Activated effector memory CD4-positive, alpha-beta T cell treated with Interleukin-2 at 50 U/mL for 16 hours (primary cell): ENCODE measurements around the gene SIKE1.
"Not testable (repeated sequence)": the region's sequence is repeated elsewhere in the genome, so short reads cannot be mapped to it uniquely, and the experiment has no call there.

Source experiments
- DNase-seq: peaks from one replicate; pipeline ENCODE4 v3.0.0-alpha.2; 2020

SIKE1 gene

DNA sequence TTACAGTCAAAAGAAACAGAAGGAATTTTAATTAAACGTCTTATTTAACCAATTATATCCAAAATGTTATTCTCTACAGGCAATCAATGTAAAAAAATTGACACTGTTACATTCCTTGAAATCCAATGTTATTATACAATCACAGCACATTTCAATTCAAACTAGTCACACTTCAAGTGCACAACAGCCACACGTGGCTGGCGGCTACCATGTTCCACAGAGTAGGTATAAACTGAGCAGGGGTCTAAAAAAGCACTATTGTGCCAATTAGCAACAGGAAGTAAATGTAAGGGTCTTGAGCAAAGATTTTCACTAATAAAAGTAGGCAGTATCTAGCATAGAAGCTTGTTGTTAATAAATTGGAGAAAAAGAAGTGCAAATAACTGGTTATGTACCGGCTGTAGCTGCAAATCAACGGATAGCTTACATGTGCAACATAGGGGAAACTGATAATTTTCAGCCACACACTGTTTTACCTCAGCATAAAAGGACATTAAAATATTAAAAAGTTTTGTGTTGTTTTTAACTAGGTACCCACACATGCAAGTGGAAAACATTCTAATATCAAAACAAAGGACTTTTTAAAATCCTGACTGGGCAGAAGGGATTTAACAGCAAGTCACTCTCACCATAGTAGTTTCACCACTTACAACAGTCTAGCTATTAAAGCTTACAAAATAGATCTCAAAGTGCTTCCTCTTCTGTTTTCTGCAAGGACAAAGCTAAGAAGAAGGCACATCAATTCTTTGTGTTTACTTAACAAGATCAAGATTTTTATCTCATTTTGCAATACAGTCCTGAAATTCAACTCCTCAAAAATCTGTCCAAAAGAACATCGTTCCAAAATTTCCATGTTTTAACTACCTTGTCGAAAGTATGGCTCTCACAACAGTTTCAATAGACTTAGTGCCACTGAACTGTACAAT, 25.2 kb downstream of the SIKE1 start:
- DNase-seq = no peak

DNA sequence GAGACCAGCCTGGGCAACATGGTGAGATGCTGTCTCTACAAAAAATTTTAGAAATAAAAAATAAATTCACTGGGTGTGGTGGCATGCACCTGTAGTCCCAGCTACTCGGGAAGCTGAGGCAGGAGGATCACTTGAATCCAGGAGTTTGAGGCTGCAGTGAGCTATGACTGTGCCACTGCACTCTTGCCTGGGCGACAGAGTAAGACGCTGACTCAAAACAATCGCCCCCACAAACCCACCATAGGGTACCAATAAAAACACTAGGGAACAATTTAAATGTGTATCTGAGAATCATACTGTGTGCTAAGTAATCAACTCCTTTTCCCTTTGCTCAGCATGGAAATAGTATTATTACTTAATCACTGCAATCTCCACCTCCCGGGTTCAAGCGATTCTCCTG, 26.8 kb downstream of the SIKE1 start:
- DNase-seq = not testable (repeated sequence)

DNA sequence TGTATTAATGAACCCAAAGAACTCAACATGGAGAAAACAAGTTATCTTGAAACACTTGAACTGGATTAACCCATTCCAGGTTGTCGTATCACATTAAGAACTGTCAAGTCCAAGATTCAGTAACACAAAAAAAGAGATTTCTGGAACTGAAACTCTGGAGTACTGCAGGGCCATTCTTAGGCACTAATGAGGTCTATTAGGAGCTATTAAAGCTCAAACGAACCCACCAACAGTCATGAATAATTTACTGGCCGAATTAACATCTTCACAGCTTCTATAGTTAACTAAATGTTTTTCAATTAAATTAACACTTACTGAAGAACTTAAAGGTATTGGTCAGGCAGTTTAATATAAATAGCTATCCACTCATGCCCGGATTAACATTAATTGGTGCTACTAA, 27.3 kb downstream of the SIKE1 start:
- no peak for DNase-seq

DNA sequence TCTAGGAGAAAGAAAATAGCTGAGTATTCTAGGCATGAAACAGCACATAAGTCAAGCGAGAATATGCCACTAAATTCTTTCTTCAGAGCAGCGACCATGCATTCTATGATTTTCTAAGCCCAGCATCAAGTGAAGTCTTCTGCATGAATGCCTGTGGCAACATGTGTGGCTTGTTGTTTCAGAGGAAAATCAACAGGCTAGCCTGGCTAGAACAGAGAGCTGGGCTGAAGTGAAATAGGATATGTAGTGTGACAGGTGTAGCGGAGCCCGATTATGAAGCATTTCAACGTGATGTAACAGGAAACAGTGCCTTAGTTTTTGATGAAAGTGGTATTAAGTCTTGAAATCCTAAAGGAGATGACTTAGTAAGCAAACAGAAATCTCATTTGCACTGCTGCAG, 29.7 kb downstream of the SIKE1 start:
- DNase-seq = no peak

- no peak for DNase-seq
These were observed 30.6 kb downstream of the SIKE1 start for GRCh38 chr1:114749835-114750234.

DNA sequence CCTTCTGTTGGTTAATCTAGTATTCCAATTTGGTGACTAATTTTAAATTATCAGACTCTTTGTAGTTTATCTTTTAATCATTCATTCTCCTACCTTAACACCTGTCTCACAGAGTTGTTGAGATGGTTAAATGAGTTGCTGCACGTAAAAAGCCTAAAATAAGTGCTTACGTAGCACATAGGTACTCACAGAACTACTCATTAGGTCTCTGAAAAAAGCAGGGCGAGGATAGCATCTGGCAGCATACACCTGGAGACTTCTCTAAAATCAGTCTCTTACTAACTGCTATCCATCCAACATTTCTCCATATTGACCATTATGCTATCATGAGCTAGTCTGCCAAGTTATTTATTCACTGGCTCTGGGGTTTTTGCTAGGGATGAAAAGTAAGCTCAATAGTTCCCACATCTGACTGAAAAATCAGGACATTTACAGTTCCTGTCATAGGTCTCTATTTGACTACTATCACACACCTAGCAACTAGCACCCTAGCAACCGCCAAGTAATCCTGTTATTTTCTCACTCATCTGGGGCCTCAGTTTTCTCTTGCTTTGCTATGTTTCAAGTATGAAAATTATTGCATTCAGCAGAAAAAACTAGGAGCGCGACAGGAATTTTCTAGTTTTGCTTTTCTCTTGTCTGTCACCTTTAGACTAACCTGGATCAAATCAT, 33.9 kb downstream of the SIKE1 start:
- DNase-seq = no peak

DNA sequence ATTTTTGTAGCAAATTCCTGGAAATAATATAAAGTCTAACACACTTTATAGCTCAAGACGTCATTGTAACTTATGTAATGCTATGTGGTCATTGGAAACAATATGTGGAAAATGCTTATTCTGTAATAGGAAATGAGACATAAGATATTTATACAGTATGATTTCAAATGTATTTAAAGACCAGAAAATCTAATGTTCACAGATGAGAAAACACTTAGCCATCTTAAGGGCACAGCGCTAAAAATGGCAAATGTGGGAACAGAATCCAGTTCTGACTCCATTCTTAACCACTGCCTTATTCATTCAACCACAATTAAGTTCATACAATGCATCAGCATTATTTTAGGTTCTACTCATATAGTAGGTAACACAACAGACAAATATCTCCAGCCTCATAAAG, 35.2 kb downstream of the SIKE1 start:
- DNase-seq = no peak

DNA sequence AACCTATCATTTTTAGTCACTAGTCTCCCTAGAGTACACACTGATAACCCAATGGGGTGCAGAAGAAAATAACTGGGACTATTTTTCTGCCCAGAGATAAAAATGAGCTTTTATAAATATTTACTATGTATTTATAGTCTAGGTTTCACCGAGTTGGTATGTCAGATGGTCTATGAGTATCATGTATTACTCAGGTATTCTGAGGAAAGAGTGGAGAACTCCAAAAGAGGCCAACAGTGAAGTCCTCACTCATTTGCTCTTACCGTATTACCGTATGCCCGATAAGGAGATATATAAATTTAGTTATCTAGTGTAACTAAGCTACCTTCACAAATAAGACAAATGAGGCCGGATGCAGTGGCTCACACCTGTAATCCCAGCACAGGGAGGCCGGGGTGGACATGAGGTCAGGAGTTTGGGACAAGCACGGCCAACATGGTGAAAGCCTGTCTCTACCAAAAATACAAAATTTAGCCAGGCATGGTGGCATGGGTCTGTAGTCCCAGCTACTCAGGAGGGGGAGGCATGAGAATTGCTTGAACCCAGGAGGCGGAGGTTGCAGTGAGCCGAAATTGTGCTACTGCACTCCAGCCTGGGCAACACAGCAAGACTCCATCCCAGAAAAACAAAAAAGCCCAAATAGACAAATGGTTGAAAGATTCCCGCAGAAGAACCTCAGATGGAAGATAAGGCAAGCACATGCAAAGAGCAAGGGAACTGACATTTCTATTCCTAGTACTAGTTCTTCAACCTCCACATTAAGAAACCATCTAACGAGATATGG, 38.3 kb downstream of the SIKE1 start:
- no peak for DNase-seq

DNA sequence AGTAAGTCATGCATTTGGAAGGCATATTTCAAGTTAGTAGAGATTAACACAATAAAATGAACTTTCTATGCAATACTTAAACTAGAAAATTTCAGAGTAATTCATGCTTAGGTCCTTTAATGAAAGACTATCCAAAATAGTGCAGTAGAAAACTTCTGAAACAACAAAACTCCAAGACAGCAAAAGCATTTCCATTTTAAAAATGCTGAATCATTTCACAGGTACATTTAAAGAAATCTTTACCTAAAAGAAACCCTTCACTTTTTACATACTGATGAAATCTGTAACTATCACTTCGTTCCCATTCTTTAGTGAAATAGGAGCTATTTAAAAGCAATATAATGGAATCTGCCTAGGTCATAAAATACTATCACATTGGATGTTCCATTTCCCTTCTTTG, 40.2 kb downstream of the SIKE1 start:
- DNase-seq = no peak

GRCh38 chr1:114737314-114737849, 43.1 kb downstream of the SIKE1 start:
- DNase-seq = no peak

DNA sequence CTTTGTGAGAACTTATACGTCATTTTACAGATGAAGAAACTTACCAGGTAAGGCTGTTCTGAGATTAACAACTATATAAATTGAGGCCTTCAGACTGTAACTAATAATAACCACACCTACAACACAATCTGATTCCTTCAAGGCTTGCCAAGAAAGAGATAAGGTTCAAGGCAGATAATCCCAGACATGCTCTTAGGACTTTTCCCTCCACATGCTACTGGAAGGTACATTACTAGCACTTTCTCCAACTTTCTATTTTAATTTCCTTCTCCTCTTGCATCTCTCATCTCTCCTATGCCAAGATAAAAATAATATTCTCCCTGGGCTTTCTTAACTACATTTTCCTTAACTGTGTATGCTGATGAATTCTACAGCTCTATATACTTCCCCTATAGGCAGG, 45.0 kb downstream of the SIKE1 start:
- DNase-seq = no peak

DNA sequence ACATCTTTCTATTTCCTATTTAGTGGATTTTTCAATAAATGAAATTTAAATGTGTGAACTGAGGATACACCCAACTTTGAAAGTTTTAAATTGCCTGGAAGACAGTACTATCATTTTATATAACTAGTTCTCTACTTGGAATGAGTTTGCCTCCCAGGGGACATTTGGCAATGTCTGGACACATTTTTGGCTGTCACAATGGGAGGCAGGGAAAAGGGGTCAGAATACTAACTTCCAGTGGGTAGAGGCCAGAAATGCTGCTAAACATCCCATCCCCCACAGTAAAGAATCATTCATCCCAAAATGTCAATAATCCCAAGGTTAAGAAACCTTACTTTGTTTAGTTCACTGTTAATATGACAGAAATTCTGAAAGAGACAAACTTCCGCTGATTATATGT, 50.7 kb downstream of the SIKE1 start:
- no peak for DNase-seq

DNA sequence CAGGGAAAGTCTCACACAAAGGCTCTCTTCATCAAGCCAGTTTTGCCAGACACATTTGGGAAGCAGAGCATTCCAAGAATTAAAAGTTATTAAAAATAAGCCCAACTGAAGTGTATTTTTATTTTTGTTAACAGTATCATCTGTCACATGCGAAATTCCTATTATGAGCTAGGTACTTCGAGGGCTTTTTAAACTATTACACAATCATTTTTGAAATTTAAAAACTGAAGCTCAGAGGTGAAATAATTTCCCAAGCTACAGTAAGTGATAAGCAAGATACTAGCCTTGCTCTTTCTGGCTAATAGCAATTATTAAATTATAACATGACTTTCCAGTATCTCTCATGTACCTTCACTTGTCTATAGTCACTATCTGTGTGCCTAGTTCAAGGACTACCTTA, 51.9 kb downstream of the SIKE1 start:
- no peak for DNase-seq

- DNase-seq = no peak
These were observed 55.3 kb downstream of the SIKE1 start for GRCh38 chr1:114725230-114725629.

DNA sequence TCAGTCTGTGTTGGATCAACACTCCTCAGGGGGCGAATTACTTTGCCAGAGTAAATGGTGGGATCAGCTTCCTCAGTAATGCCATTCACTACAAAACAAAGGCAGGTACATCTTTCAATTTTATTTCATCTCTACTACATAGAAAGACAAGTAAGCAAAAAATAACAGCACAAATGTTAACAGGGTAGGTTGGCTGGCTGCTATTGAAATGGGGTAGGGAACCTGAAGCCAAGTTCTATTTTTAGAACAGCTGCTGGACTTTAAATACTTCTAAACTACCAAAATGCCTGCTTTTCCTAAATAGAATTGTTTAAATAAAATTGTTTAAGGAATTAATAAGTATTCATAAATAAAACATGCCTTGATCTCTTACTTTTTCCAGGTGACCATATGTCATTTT, 56.6 kb downstream of the SIKE1 start:
- no peak for DNase-seq

- no peak for DNase-seq
These were observed 57.0 kb downstream of the SIKE1 start for GRCh38 chr1:114723457-114723856.

GRCh38 chr1:114720492-114720891, 60.0 kb downstream of the SIKE1 start:
- no peak for DNase-seq
